Measurements from ENCODE around the gene KSR1. TPM values are rescaled to one million over a fixed set of nuclear protein-coding genes. Genes with fewer than 3 reads are reported as not detected.

KSR1 gene
- total and polyA plus RNA-seq, 9 of the 15 experiments (the other 6 are each of a cell fraction or from before 2014, with no cell fraction given): 1.4 to 51.7 (median 18.4) TPM

DNA sequence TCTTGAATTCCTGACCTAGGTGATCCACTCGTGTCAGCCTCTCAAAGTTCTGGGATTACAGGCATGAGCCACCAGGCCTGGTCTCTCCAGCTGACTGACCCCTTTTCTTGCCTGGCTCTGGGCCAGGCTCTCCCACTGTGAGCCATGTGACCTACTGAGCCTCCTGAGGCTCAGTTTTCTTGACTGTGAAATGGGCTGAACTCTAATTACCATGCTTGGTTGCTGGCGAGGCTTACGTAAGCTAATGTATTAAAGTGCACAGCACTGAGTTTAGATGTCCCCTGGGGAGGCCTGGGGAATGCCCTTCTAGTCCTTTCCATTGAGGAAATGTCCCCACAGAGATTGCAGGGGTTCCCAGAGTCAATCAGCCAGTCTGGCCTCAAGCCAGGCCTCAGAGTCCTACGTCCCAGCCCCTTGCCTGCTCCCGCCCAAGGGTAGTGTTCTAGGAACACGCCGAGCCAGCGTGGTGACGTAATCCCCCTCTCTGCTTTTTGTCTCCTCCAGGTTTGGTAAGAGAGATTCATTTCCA, 129.0 kb downstream of the KSR1 start:
- no peak overlapping the region for H3K4me2 ChIP-seq (ENCODE audit: insufficient read depth, low read length)
- H3K4me1 ChIP-seq (replicated peaks in 1 of 2; ENCODE audit: control insufficient read depth in 2 of 2, insufficient read depth in 2 of 2, low read length in 2 of 2): peaks cover 21 to 33% of the 10 kb centered on the region in 2 experiments; a peak in 4 of 5 replicates
- H3K36me3 ChIP-seq (ENCODE audit: control insufficient read depth, insufficient read depth, low read length): peaks cover 76% of the 10 kb centered on the region
- ATAC-seq: no peak
- ChIA-PET CTCF (ENCODE audit: low intra/inter-chr PET ratio) (no interaction called here), POLR2A (interaction anchor here (0.6 to 1.4 kb wide), 4 partner anchors 8 to 187 kb away, joined by 3 to 8 read pairs (median 3); no protein-coding TSS in a partner anchor)
- H3K9ac ChIP-seq (ENCODE audit: insufficient read depth in 1 of 2, low read depth in 2 of 2, low read length in 2 of 2): peak overlapping the region; percentile 7 to 85; a peak in 3 of 4 replicates
- no peaks in the 10 kb centered on the region for H3K9me1 ChIP-seq (ENCODE audit: control insufficient read depth, insufficient read depth, low read length)
- peak overlapping the region; percentile 28; the same call in 2 of the 3 replicates for H3K27ac ChIP-seq (ENCODE audit: extremely low read depth, low read depth, low read length)
- no peak overlapping the region for H2AFZ ChIP-seq (ENCODE audit: low read depth, low read length)
- H3K9me3 ChIP-seq (replicated peaks; ENCODE audit: control insufficient read depth, insufficient read depth, low read depth, low read length): no peaks in the 10 kb centered on the region
- no peaks in the 10 kb centered on the region for H3K27me3 ChIP-seq (ENCODE audit: control insufficient read depth in 2 of 2, insufficient read depth in 2 of 2, low read length in 2 of 2)
- intact Hi-C loops (cut with micrococcal nuclease) (no loop called here), in situ Hi-C loops (cut with MboI) (no loop called here)
- no peaks in the 10 kb centered on the region for H4K20me1 ChIP-seq (replicated peaks; ENCODE audit: control insufficient read depth, insufficient read depth, low read length)
- H3K4me3 ChIP-seq: no peak overlapping the region
- FAIRE-seq: no peak
- peaks cover 9% of the 10 kb centered on the region; the same call in 1 of the 3 replicates for H3K79me2 ChIP-seq (ENCODE audit: control insufficient read depth, insufficient read depth, low read length)
- BruUV-seq (replicated peaks): no TSS peak
- WGBS (ENCODE audit: insufficient coverage, low coverage, missing lambda C conversion rate): 69% methylated on average over 9 of the region's 9 CpGs
- peak in 1 of 4 experiments; percentile 31 for DNase-seq (ENCODE audit: extremely low read depth in 1 of 4, low spot score in 3 of 4)
- TF ChIP-seq SMARCE1 (IDR thresholded peaks at IDR 0.05): 0 out of 2 replicates have a peak, but pooled peaks have one; percentile 4
- peak; percentile 21 for TF ChIP-seq ZNF121 (CRISPR knock-in tag; conservative IDR thresholded peaks at IDR 0.05)
- TF ChIP-seq USF2 (CRISPR knock-in tag; IDR thresholded peaks at IDR 0.05): peak; percentile 37
- 0 out of 2 replicates have a peak, but pooled peaks have one; percentile 12 for TF ChIP-seq SMARCA5 (IDR thresholded peaks at IDR 0.05)
- TF ChIP-seq PTBP1 (IDR thresholded peaks at IDR 0.05; ENCODE audit: low read depth, low read length): peak; percentile 85
- peak; percentile 69; the same call in 1 of the 2 replicates for TF ChIP-seq ADNP (tag; IDR thresholded peaks at IDR 0.05)
- TF ChIP-seq MEF2D (tag; conservative IDR thresholded peaks at IDR 0.05; ENCODE audit: low read depth): no peak
- TF ChIP-seq JUND (IDR thresholded peaks at IDR 0.05; ENCODE audit: borderline replicate concordance, low read depth, low read length): no peak
- no peak for TF ChIP-seq JUND (tag; IDR thresholded peaks at IDR 0.05; ENCODE audit: borderline replicate concordance, low read depth, low read length)
- peak; percentile 60 to 81; a peak in 3 of 4 replicates for TF ChIP-seq KDM1A (IDR thresholded peaks at IDR 0.05)
- peak; percentile 92 for TF ChIP-seq BCOR (IDR thresholded peaks at IDR 0.05)
- peak; percentile 21; the same call in 1 of the 2 replicates for TF ChIP-seq POLR2G (IDR thresholded peaks at IDR 0.05; ENCODE audit: low read depth, low read length)
- TF ChIP-seq, protein P1, sequence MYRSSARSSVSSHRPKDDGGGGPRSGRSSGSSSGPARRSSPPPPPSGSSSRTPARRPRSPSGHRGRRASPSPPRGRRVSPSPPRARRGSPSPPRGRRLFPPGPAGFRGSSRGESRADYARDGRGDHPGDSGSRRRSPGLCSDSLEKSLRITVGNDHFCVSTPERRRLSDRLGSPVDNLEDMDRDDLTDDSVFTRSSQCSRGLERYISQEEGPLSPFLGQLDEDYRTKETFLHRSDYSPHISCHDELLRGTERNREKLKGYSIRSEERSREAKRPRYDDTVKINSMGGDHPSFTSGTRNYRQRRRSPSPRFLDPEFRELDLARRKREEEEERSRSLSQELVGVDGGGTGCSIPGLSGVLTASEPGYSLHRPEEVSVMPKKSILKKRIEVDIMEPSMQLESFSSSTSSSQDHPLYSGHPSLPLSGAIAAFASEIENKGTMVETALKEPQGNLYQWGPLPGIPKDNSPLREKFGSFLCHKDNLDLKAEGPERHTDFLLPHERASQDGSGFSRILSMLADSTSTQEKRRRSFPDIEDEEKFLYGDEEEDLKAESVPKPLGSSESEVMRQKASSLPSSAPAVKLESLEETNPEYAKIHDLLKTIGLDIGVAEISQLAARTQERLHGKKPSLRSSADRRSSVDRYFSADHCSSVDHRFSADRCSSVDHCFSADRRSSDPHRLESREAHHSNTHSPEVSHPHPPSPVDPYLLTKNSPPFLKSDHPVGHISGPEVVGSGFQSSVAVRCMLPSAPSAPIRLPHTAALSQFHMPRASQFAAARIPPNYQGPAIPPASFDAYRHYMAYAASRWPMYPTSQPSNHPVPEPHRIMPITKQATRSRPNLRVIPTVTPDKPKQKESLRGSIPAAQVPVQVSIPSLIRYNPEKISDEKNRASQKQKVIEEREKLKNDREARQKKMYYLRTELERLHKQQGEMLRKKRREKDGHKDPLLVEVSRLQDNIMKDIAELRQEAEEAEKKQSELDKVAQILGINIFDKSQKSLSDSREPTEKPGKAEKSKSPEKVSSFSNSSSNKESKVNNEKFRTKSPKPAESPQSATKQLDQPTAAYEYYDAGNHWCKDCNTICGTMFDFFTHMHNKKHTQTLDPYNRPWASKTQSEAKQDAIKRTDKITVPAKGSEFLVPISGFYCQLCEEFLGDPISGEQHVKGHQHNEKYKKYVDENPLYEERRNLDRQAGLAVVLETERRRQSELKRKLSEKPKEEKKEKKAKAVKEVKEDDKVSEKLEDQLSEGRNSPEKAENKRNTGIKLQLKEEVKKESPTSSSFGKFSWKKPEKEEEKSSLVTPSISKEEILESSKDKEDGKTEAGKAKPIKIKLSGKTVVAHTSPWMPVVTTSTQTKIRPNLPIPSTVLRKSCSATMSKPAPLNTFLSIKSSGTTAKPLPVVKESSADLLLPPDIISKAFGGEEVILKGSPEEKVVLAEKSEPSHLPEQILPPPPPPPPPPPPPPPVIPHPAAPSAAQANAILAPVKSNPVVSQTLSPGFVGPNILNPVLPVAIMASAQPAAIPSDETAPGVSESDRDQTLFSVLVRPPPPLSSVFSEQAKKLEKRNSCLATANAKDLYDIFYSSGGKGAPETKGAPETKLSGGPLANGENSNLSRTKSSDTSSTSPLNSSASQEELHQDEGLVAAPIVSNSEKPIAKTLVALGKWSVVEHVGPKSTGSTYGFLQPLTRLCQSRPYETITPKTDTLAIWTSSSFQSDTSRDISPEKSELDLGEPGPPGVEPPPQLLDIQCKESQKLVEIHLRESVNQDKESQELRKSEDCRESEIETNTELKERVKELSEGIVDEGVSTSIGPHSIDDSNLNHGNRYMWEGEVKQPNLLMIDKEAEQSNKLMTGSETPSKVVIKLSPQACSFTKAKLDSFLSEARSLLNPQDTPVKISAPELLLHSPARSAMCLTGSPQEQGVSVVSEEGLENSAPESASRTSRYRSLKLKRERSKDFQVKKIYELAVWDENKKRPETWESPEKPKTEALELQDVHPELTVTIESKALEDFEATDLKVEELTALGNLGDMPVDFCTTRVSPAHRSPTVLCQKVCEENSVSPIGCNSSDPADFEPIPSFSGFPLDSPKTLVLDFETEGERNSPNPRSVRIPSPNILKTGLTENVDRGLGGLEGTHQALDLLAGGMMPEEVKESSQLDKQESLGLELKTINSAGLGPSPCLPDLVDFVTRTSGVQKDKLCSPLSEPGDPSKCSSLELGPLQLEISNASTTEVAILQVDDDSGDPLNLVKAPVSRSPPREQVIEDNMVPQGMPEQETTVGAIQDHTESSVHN (IDR thresholded peaks at IDR 0.05; ENCODE audit: borderline replicate concordance in 1 of 2, low read depth in 1 of 2): no peak
- TF ChIP-seq ZZZ3 (IDR thresholded peaks at IDR 0.05): no peak
